Heart right ventricle (tissue), 16 donors: Measurements from ENCODE around the gene DBH. TPM values are rescaled to one million over a fixed set of nuclear protein-coding genes. Genes with fewer than 3 reads are reported as not detected.

ENCODE experiments used
- ATAC-seq, 8 donors: fragments of 200-7000 bp; cut with Tn5 transposase; one replicate each; pipeline ENCODE4 v1.9.1; 2020; ENCODE audit warnings: mild to moderate bottlenecking in 8 of 8, moderate library complexity in 8 of 8, moderate number of reproducible peaks in 1 of 8
- DNase-seq, 2 donors: peaks; one replicate each; pipeline ENCODE4 v3.0.0-alpha.2; 2020
- H3K27ac ChIP-seq, 10 donors: fragments of 200-600 bp; sonication (generic) in 2 of 10; one replicate each; pipeline versions ENCODE4 v1.5.0 to v1.8.0; 2020 to 2022; ENCODE audit warnings: mild to moderate bottlenecking in 3 of 10
- H3K27me3 ChIP-seq, 7 donors: fragments of 200-600 bp; one replicate each; pipeline ENCODE4 v1.8.0; 2021 to 2022; ENCODE audit warnings: mild to moderate bottlenecking in 2 of 7
- H3K36me3 ChIP-seq, 9 donors: fragments of 200-600 bp; sonication (generic) in 1 of 9; one replicate each; pipeline versions ENCODE4 v1.5.0 to v1.8.0; 2020 to 2022; ENCODE audit warnings: mild to moderate bottlenecking in 2 of 9
- H3K4me1 ChIP-seq, 9 donors: fragments of 200-600 bp; sonication (generic) in 1 of 9; one replicate each; pipeline versions ENCODE4 v1.5.0 to v1.8.0; 2020 to 2022; ENCODE audit warnings: mild to moderate bottlenecking in 4 of 9
- H3K4me3 ChIP-seq, 10 donors: fragments of 200-600 bp; sonication (generic) in 2 of 10; one replicate each; pipeline versions ENCODE4 v1.5.0 to v1.8.0; 2020 to 2022; ENCODE audit warnings: mild to moderate bottlenecking in 7 of 10, moderate library complexity in 2 of 10
- H3K9me3 ChIP-seq, 11 donors: fragments of 200-600 bp in 10 of 11; sonication (generic) in 2 of 11; one replicate each; pipeline versions ENCODE4 v1.5.0 to v1.8.0; 2013 to 2022; ENCODE audit warnings: mild to moderate bottlenecking in 2 of 11, control low read depth in 1 of 11, moderate library complexity in 1 of 11
- WGBS, 2 donors: extraction: QIAGEN DNeasy Blood & Tissue Kit; methylation state at CpG; one replicate each; pipeline ENCODE4 v1.1.7; 2013; ENCODE audit warnings: inconsistent platforms in 1 of 2; 5-methylcytosine and 5-hydroxymethylcytosine counted together
- intact Hi-C, 10 donors: fragments of 100-400 bp; cut with DNase I; formaldehyde crosslinking; loops; one replicate each; pipeline versions ENCODE4 v1.11.1 to v1.14.2; 2022
- polyA plus RNA-seq, 2 donors: library from polyadenylated mRNA; stranded (reverse); fragments of 200-250 nt; gene quantifications; one replicate each; pipeline ENCODE4 v1.2.3, GENCODE V29; 2013
- total RNA-seq, 10 donors: library from RNA; stranded (reverse); fragmentation: NEBNext Ultra II Directional in 3 of 10; extraction: Animal tissue kit (Norgen Biotek cat#: 25700) in 3 of 10; gene quantifications; one replicate each; pipeline versions ENCODE4 v1.2.1 to v1.2.4, GENCODE V29; 2021 to 2023
- TF ChIP-seq, protein P1 (sequence below), 9 donors: fragments of 200-600 bp; sonication (generic) in 2 of 9; IDR thresholded peaks; one replicate each; pipeline versions ENCODE4 v1.5.0 to v1.8.0; 2021 to 2022; ENCODE audit warnings: antibody characterized with exemption in 9 of 9, mild to moderate bottlenecking in 5 of 9, moderate library complexity in 1 of 9
- donor health status: Arrhythmogenic right ventricular cardiomyopathy.
- donor health status: ischemic (EF 13 %, LVEDD 7.1; RV severe dilation, severe dysfunction).
- donor health status: healthy with polysubstance abuse.
- donor health status: DM: no; HTN: yes; CAD: no.
- donor health status: DM: no; HTN: no; CAD: no.
- donor health status: ischemic (EF 25% LVEDD 6.9; RV normal size, moderate dysfunction).
- donor health status: ischemic (EF 25% LVEDD 5.7; RV mildly dilated, moderate dysfunction).
- donor health status: healthy.
- donor health status: DM: yes; HTN: yes; CAD: no.
- donor health status: Ischemic cardiomyopathy.
- donor health status: ischemic (EF 35%, LVEDD 5.7; RV mildly dilated, moderate dysfunction).
- donor health status: nonischemic (EF 11% LVEDD 7.7; RV severe dilation, severe dysfunction).
- donor health status: DM: yes; HTN: yes; CAD: no.
- donor health status: PGD.
- donor health status: ischemic (EF 29% LVEDD 5.4; RV normal size, mild dysfunction).
- donor health status: nonischemic (EF 23%, LVEDD 6.1; RV moderate dilation, normal function).

DBH gene
- total and polyA plus RNA-seq, 12 donors: 0.01 to 0.09 TPM; not detected in 10

DNA sequence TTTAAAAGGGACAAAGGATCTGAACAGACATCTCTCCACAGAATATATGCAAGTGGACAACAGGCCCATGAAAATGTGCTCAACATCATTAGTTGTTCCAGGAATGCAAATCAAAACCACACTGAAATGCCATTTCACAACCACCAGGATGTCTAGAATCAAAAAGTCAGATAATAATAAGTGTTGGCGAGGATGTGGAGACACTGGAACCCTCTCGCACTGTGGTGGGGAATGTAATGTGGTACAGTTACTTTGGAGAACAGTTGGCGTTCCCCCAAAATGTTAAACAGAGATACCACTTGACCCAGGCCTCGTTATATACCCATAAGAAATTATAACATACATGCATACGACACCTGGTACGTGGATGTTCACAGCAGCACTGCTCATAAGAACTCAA lies 63.4 kb downstream of the DBH start:
- intact Hi-C loops: no loop called here
- TF ChIP-seq, protein P1, sequence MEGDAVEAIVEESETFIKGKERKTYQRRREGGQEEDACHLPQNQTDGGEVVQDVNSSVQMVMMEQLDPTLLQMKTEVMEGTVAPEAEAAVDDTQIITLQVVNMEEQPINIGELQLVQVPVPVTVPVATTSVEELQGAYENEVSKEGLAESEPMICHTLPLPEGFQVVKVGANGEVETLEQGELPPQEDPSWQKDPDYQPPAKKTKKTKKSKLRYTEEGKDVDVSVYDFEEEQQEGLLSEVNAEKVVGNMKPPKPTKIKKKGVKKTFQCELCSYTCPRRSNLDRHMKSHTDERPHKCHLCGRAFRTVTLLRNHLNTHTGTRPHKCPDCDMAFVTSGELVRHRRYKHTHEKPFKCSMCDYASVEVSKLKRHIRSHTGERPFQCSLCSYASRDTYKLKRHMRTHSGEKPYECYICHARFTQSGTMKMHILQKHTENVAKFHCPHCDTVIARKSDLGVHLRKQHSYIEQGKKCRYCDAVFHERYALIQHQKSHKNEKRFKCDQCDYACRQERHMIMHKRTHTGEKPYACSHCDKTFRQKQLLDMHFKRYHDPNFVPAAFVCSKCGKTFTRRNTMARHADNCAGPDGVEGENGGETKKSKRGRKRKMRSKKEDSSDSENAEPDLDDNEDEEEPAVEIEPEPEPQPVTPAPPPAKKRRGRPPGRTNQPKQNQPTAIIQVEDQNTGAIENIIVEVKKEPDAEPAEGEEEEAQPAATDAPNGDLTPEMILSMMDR (IDR thresholded peaks at IDR 0.05): no peak
- peaks cover 11 to 40% (median 29%) of the 10 kb centered on the region in 7 donors for H3K27me3 ChIP-seq
- no peak overlapping the region for H3K27ac ChIP-seq
- 98 to 100% methylated on average over 6 of the region's 6 CpGs for WGBS, 2 donors
- DNase-seq (no peak), ATAC-seq (no peak)
- peaks cover 9 to 25% (median 17%) of the 10 kb centered on the region in 9 donors for H3K4me1 ChIP-seq
- no peaks in the 10 kb centered on the region for H3K36me3 ChIP-seq
- no peak overlapping the region for H3K4me3 ChIP-seq
- H3K9me3 ChIP-seq: no peaks in the 10 kb centered on the region

DNA sequence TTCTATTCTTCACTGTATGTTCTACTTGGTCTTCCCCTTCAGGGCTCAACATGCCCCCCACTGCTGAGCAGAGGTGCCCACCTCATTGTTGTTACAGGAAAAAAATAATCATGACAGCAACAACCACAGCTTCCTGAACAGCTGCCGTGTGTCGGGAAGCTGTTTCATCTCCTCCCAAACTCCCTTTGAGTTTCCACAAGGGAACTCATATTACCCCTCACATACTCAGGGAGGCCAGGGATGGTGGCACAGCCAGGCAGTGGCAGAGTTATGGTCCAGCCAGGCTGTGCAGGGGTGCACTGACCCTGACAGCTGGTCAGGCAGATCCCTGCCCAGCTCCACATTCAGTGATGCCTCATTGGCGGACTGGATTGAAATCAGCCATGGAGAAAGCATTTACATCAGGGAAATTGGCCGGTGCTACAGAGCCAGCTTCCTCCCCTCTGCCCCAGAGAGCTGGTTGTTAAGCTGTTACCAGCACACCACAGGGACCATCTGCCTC lies 64.7 kb downstream of the DBH start:
- intact Hi-C loops: no loop called here
- ATAC-seq (no peak), DNase-seq (no peak)
- no peak overlapping the region for H3K4me3 ChIP-seq
- no peaks in the 10 kb centered on the region for H3K9me3 ChIP-seq
- TF ChIP-seq, protein P1 (IDR thresholded peaks at IDR 0.05): no peak
- peak overlapping the region in 1 of 10 donors; percentile 47 for H3K27ac ChIP-seq
- 64 to 69% methylated on average over 4 of the region's 4 CpGs for WGBS, 2 donors
- H3K27me3 ChIP-seq: peaks cover 11 to 40% (median 30%) of the 10 kb centered on the region in 7 donors
- H3K4me1 ChIP-seq: peaks cover 9 to 25% (median 17%) of the 10 kb centered on the region in 9 donors
- no peaks in the 10 kb centered on the region for H3K36me3 ChIP-seq

DNA sequence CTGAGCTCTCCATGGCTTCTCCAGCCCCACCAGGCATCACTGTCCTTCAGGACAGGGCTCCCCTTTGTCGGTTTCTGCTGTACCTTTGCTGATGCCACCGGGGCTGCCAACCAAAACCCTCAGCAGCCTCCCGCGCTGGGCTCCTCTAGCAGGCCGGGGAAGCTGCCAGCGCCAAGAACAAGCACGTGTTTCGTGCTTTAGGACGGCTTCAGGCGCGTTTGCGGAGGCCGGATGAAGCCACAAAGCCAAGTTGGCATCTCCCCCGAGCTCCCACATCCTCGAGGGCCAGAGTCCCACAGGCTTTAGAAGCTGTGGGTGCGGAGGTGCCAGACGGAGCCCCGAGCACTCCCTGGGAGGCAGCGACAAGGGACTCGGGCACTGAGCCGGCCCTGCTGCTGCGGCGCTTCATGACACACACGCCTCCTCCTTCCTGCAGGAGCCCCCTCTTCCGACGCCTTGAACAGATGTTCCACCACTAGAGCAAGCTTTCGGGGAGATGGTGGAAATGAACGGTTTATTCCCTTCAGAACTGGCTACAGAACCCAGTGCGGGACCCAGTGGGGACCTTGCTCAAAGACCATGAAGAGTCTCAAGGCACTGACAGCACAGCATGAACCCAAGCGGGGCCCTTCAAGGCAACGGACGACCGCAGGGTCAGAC lies 65.3 kb downstream of the DBH start:
- H3K36me3 ChIP-seq: no peaks in the 10 kb centered on the region
- no peaks in the 10 kb centered on the region for H3K9me3 ChIP-seq
- WGBS, 2 donors: 67 to 76% methylated on average over 33 of the region's 33 CpGs
- intact Hi-C loops: no loop called here
- TF ChIP-seq, protein P1 (IDR thresholded peaks at IDR 0.05): no peak
- H3K4me1 ChIP-seq: peaks cover 9 to 25% (median 17%) of the 10 kb centered on the region in 9 donors
- DNase-seq (no peak), ATAC-seq (peak in 1 of 8 donors; percentile 2)
- peaks cover 11 to 40% (median 32%) of the 10 kb centered on the region in 7 donors for H3K27me3 ChIP-seq
- peak overlapping the region in 1 of 10 donors; percentile 47 for H3K27ac ChIP-seq
- H3K4me3 ChIP-seq: no peak overlapping the region

DNA sequence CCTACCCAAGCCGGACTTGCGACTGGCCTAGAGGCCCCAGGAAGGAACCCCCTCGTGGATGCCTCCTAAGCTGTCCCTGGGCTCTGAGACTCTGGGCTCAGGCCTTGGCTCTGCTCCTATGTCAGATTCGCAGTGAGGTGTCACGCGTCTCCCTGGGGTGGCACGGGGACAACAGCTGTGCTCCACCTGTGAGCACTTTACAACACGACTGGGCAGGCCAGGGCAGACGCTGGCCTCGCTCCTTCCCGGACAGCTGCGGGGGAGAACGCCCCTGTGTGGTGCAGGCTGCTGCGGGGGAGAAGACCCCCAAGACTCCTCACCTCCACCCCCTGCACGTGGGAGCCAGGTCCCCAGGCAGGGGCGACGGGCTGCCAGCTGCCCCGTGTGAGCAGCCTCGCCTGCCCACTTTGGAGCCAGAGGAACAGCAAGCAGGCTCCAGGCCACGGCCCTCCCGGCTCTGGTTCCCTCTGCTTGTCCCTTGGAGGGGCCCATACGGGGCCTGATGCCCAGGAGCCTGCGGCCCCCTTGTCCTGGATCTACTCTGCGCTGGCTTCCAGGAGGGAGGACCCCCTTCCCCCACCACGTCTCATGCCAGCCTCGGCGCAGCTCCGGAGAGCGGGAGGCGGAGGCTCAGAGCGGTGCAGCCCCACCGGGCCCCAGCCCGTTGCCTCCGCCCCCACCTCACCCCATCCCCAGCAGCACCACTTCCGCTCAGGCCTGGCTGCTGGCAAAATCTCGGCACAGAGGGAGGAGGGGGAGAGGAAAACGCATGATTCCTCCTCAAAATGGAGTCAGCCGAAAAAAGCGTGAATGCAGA lies 66.0 kb downstream of the DBH start:
- ATAC-seq: peak in 7 of 8 donors; percentile 24 to 74 (median 41)

More for the DNA sequence above, 66.0 kb downstream of the DBH start:
- no peaks in the 10 kb centered on the region for H3K9me3 ChIP-seq
- H3K4me1 ChIP-seq: peaks cover 10 to 31% (median 24%) of the 10 kb centered on the region in 9 donors
- TF ChIP-seq, protein P1 (IDR thresholded peaks at IDR 0.05): no peak
- no peaks in the 10 kb centered on the region for H3K36me3 ChIP-seq
- peak overlapping the region in 8 of 10 donors; percentile 9 to 41 (median 30) for H3K4me3 ChIP-seq
- peak overlapping the region in 2 of 10 donors; percentile 35 to 49 for H3K27ac ChIP-seq
- intact Hi-C loops: no loop called here
- DNase-seq: no peak
- H3K27me3 ChIP-seq: peaks cover 11 to 37% (median 32%) of the 10 kb centered on the region in 7 donors
- 31 to 33% methylated on average over 39 of the region's 39 CpGs for WGBS, 2 donors
